SU-DHL-6 (cell line): ENCODE data around the gene WNT7A.

Experiments used
- H2AFZ ChIP-seq: fragments of 200-600 bp; sonication (generic); 2 replicates; pipeline ENCODE4 v1.6.1; 2014; ENCODE audit warnings: low read depth, mild to moderate bottlenecking, moderate library complexity, mixed read lengths, antibody characterized with exemption, low read length; ENCODE audit not compliant: severe bottlenecking
- H3F3A ChIP-seq: fragments of 200-600 bp; shearing (Covaris generic); 2 replicates; pipeline ENCODE4 v1.6.0; 2016; ENCODE audit warnings: antibody characterized with exemption, mild to moderate bottlenecking; ENCODE audit not compliant: insufficient read depth
- H3K27ac ChIP-seq: fragments of 200-600 bp; sonication (generic); 2 replicates; pipeline ENCODE4 v1.5.1; 2016; ENCODE audit warnings: low read depth, mild to moderate bottlenecking, low read length, moderate library complexity, mixed read lengths
- H3K27me3 ChIP-seq: fragments of 200-600 bp; sonication (generic), shearing (Covaris generic); 2 replicates; pipeline ENCODE4 v1.6.0; 2014; ENCODE audit warnings: mild to moderate bottlenecking, low read length
- H3K36me3 ChIP-seq: fragments of 200-600 bp; sonication (generic); 2 replicates; pipeline ENCODE4 v1.6.1; 2014; ENCODE audit warnings: mild to moderate bottlenecking, low read length, mixed read lengths
- H3K4me2 ChIP-seq: fragments of 300-600, 200-600 bp; shearing (Covaris generic), sonication (generic); 2 replicates; pipeline ENCODE4 v1.6.0; 2014; ENCODE audit warnings: low read length, low read depth, mild to moderate bottlenecking; ENCODE audit not compliant: poor library complexity, severe bottlenecking
- H3K4me3 ChIP-seq: fragments of 200-600 bp; sonication (generic); 2 replicates; pipeline ENCODE4 v1.5.1; 2014; ENCODE audit warnings: antibody characterized with exemption, low read length, mild to moderate bottlenecking, mixed read lengths; ENCODE audit not compliant: insufficient read depth, poor library complexity, severe bottlenecking
- H3K79me2 ChIP-seq: fragments of 200-600 bp; sonication (generic); 2 replicates; pipeline ENCODE4 v1.6.1; 2014; ENCODE audit warnings: mild to moderate bottlenecking, low read length, moderate library complexity; ENCODE audit not compliant: insufficient read depth
- H3K9ac ChIP-seq: fragments of 200-600 bp; sonication (generic); 2 replicates; pipeline ENCODE4 v1.7.0; 2014; ENCODE audit warnings: mild to moderate bottlenecking, low read length
- H3K9me2 ChIP-seq: fragments of 200-600 bp; sonication (generic); replicated peaks from 2 replicates; pipeline ENCODE4 v1.6.1; 2014; ENCODE audit warnings: low read length; ENCODE audit not compliant: insufficient read depth
- H3K9me3 ChIP-seq: fragments of 200-600 bp; sonication (generic); 2 replicates; pipeline ENCODE4 v1.6.1; 2014; ENCODE audit warnings: low read length, mixed read lengths; ENCODE audit not compliant: insufficient read depth
- H4K20me1 ChIP-seq: fragments of 200-600 bp; sonication (generic); 2 replicates; pipeline ENCODE4 v1.6.1; 2014; ENCODE audit warnings: low read depth, mild to moderate bottlenecking, antibody characterized with exemption, low read length, moderate library complexity, mixed read lengths
- EZH2phosphoT487 ChIP-seq: fragments of 200-600 bp; sonication (generic), shearing (Covaris generic); conservative IDR thresholded peaks from 2 replicates; pipeline ENCODE4 v1.6.1; 2018; ENCODE audit warnings: mild to moderate bottlenecking, antibody characterized with exemption, low read length, moderate library complexity, mixed read lengths
- TF ChIP-seq, protein P1 (sequence below): fragments of 200-600 bp; sonication (generic); IDR thresholded peaks from one replicate; pipeline ENCODE4 v1.5.1; 2017; ENCODE audit warnings: antibody characterized with exemption, mild to moderate bottlenecking, low read length, moderate library complexity; ENCODE audit not compliant: insufficient read depth, poor library complexity, severe bottlenecking

The WNT7A gene

GRCh38 chr3:13791198-13792050 is 88.4 kb downstream of the WNT7A start:
- H3F3A ChIP-seq, result no peaks in the 10 kb centered on the region
- no peaks in the 10 kb centered on the region for H3K36me3 ChIP-seq
- H2AFZ ChIP-seq, result no peak overlapping the region
- H3K9me3 ChIP-seq, result no peaks in the 10 kb centered on the region
- no peaks in the 10 kb centered on the region for H3K9me2 ChIP-seq
- H4K20me1 ChIP-seq, result no peaks in the 10 kb centered on the region
- no peak overlapping the region for H3K27ac ChIP-seq
- H3K79me2 ChIP-seq, result no peaks in the 10 kb centered on the region
- no peaks in the 10 kb centered on the region for H3K27me3 ChIP-seq
- H3K4me3 ChIP-seq, result no peak overlapping the region
- no peak overlapping the region for H3K4me2 ChIP-seq
- H3K9ac ChIP-seq, result no peak overlapping the region
- TF ChIP-seq EZH2phosphoT487, result no peak
- TF ChIP-seq, protein P1, sequence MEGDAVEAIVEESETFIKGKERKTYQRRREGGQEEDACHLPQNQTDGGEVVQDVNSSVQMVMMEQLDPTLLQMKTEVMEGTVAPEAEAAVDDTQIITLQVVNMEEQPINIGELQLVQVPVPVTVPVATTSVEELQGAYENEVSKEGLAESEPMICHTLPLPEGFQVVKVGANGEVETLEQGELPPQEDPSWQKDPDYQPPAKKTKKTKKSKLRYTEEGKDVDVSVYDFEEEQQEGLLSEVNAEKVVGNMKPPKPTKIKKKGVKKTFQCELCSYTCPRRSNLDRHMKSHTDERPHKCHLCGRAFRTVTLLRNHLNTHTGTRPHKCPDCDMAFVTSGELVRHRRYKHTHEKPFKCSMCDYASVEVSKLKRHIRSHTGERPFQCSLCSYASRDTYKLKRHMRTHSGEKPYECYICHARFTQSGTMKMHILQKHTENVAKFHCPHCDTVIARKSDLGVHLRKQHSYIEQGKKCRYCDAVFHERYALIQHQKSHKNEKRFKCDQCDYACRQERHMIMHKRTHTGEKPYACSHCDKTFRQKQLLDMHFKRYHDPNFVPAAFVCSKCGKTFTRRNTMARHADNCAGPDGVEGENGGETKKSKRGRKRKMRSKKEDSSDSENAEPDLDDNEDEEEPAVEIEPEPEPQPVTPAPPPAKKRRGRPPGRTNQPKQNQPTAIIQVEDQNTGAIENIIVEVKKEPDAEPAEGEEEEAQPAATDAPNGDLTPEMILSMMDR, result no peak

DNA sequence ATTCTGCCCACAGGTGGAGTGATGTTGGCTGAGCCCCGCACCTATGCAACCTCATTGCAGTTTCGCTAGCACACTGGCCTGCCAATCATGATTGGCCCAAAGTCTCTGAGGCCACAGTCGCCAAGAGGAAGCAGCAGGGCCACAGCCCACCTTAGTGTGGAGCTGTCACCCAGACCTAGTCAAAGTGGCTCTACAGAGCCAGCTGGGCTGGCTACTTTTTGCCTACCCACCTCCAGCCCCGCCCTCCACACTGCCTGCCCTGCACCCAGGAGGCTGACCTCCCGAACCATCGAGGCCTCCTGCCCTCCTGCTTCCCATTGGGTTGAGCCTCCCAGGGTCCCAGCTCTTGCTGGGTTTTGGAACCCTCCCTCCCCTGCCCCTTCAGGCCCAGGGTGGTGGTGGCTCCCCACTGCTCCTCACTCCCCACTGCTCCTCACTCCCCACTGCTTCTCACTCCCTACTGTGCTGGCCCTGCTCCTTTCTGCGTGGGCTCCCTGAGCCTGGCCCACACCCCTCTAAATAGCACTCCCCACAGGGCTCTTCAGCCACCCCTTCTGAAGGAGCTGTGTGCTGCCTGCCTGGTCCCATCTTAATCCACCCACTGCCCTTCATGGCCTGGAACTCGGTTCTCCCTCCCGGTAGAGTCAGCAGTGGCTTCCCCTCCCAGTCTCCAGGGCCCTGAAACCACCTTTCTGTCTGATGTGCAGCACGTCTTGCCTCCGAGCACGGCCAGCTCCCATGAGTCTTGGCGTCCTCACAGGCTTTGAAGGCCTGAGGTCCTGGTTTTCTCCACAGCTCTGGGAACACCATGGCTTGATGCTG is 89.3 kb downstream of the WNT7A start:
- Histone ChIP-seq H3K4me3 (no peak overlapping the region), H4K20me1 (no peaks in the 10 kb centered on the region), H3K4me2 (no peak overlapping the region), H3K79me2 (no peaks in the 10 kb centered on the region), H3K9ac (no peak overlapping the region), H3K9me3 (no peaks in the 10 kb centered on the region), H3K36me3 (no peaks in the 10 kb centered on the region), H2AFZ (no peak overlapping the region), H3K9me2 (no peaks in the 10 kb centered on the region), H3K27me3 (no peaks in the 10 kb centered on the region), H3K27ac (no peak overlapping the region), H3F3A (no peaks in the 10 kb centered on the region)
- no peak for TF ChIP-seq EZH2phosphoT487
- TF ChIP-seq, protein P1, result no peak

- Histone ChIP-seq H2AFZ (no peak overlapping the region), H3K27ac (no peak overlapping the region), H3F3A (no peaks in the 10 kb centered on the region), H3K9me3 (no peaks in the 10 kb centered on the region), H3K27me3 (no peaks in the 10 kb centered on the region), H3K9ac (no peak overlapping the region), H4K20me1 (no peaks in the 10 kb centered on the region), H3K4me2 (no peak overlapping the region), H3K4me3 (no peak overlapping the region), H3K79me2 (no peaks in the 10 kb centered on the region), H3K9me2 (no peaks in the 10 kb centered on the region), H3K36me3 (no peaks in the 10 kb centered on the region)
- TF ChIP-seq, protein P1, result no peak
- TF ChIP-seq EZH2phosphoT487, result no peak
Measured at GRCh38 chr3:13788522-13789424, 91.1 kb downstream of the WNT7A start.
